ENCODE data around the gene ARHGEF17.

DNA sequence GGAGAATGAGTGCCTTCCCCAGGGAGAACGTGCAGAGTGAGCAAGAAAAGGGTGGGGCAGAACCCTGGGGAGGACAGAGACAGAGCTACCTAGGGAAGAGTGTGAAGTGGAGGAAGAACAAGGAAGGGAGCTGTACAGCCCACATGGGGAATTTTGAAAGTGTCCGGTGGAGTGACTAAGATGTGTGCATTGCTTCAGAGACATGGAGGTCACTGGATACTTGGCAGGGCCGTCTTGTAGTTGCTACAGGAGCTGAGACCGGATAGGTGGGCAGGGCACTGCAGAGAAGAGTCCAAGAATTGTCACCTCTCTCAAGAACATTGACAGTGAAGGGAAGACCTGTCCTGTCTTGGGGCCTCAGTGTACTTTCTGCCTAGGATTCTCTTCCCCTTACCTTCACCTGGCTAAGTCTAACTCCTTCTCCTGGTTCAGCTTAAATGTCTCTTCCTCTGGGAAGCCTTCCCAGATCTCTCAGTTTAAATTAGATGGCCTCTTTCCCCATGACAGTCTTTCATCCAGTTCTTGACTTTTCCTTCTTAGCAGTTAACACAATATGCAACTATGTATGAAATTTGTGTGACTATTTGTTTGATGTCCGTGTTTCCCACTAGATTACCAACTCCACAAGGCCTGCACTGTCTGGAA lies 45.1 kb upstream of the ARHGEF17 start:
- TF ChIP-seq YY1 (IDR thresholded peaks at IDR 0.05; ENCODE audit: insufficient read depth, insufficient read length) (no peak), ZNF274 (IDR thresholded peaks at IDR 0.05; ENCODE audit: low read depth, low read length) (no peak)
